ENCODE data around the gene CEP290.

The CEP290 gene

GRCh38 chr12:88083634-88084033 lies 58.3 kb downstream of the CEP290 start:
- Histone ChIP-seq H3K27ac (ENCODE audit: low read depth, low read length) (no peak overlapping the region), H3K4me3 (ENCODE audit: low read depth in 1 of 2, low read length in 2 of 2) (no peak overlapping the region), H3K27me3 (ENCODE audit: control insufficient read depth in 1 of 2, insufficient read depth in 2 of 2, low read length in 2 of 2) (no peaks in the 10 kb centered on the region), H3K36me3 (ENCODE audit: insufficient read depth, low read length) (peaks cover 14% of the 10 kb centered on the region), H3K4me1 (ENCODE audit: insufficient read depth, low read length) (no peaks in the 10 kb centered on the region), H3K9me3 (ENCODE audit: low read length) (no peaks in the 10 kb centered on the region), H3K9ac (ENCODE audit: low read length) (no peak overlapping the region)

DNA sequence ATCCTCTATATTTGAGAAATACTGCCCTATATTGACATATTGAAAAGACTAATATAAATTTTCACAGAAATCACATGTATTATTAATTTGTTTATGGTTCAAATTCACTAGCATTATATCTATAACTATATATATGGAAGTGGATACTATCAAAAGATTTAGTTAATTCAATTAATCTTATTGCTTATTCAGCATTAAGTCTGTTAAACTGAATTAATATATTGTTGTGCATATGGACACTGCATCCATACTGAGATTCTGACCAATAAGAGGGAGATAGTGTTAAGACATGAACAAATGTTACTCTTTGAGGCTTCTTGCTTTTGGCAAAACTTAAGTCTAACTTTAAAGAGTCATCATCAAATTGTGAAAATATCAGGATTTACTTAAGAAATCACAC lies 60.6 kb downstream of the CEP290 start:
- no peak overlapping the region for H3K4me3 ChIP-seq (ENCODE audit: low read depth in 1 of 2, low read length in 2 of 2)
- no peaks in the 10 kb centered on the region for H3K27me3 ChIP-seq (ENCODE audit: control insufficient read depth in 1 of 2, insufficient read depth in 2 of 2, low read length in 2 of 2)
- H3K27ac ChIP-seq (ENCODE audit: low read depth, low read length): no peak overlapping the region
- no peaks in the 10 kb centered on the region for H3K4me1 ChIP-seq (ENCODE audit: insufficient read depth, low read length)
- no peaks in the 10 kb centered on the region for H3K9me3 ChIP-seq (ENCODE audit: low read length)
- peaks cover 12% of the 10 kb centered on the region for H3K36me3 ChIP-seq (ENCODE audit: insufficient read depth, low read length)
- H3K9ac ChIP-seq (ENCODE audit: low read length): no peak overlapping the region

DNA sequence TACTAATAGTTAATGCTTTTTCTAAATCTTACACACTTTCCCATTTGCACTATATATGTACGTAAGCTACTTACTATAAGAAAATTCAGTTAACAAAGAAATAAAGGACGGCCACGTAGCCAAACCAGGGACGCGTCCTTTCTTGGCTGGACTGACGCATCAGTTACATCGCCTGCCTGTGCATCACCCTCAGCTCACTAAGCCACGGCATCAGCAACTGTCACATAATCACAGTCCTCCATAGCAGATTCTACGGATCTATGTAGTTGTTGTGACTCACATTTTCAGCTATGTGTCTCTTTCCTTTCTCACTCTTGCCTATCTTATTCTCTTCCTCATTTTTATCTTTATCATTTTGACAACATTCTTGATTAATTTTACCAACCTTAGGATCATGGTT lies 74.6 kb downstream of the CEP290 start:
- no peaks in the 10 kb centered on the region for H3K4me1 ChIP-seq (ENCODE audit: insufficient read depth, low read length)
- no peaks in the 10 kb centered on the region for H3K9me3 ChIP-seq (ENCODE audit: low read length)
- H3K4me3 ChIP-seq (ENCODE audit: low read depth in 1 of 2, low read length in 2 of 2): no peak overlapping the region
- no peaks in the 10 kb centered on the region for H3K27me3 ChIP-seq (ENCODE audit: control insufficient read depth in 1 of 2, insufficient read depth in 2 of 2, low read length in 2 of 2)
- peaks cover 8% of the 10 kb centered on the region for H3K36me3 ChIP-seq (ENCODE audit: insufficient read depth, low read length)
- H3K27ac ChIP-seq (ENCODE audit: low read depth, low read length): no peak overlapping the region
- H3K9ac ChIP-seq (ENCODE audit: low read length): no peak overlapping the region

DNA sequence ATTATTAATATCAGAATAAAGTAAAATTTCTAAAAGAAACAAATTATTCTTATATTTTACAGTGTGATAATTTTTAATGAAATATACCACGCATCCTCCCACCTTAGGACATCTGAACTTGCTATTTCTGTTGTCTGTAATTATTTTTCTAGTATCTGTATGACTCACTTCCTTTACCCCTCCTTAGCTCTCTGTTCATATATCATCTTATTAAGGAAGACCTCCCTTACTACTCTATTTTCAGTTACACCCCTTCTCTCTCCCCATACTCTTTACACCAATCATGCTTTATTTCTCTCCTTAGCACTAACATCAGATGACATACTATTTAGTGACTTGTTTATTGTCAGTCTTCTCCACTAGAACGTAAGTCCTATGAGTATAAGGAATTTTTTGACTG lies 78.5 kb downstream of the CEP290 start:
- Histone ChIP-seq H3K27me3 (ENCODE audit: control insufficient read depth in 1 of 2, insufficient read depth in 2 of 2, low read length in 2 of 2) (no peaks in the 10 kb centered on the region), H3K4me3 (ENCODE audit: low read depth in 1 of 2, low read length in 2 of 2) (no peak overlapping the region), H3K9ac (ENCODE audit: low read length) (no peak overlapping the region), H3K27ac (ENCODE audit: low read depth, low read length) (no peak overlapping the region), H3K9me3 (ENCODE audit: low read length) (no peaks in the 10 kb centered on the region), H3K36me3 (ENCODE audit: insufficient read depth, low read length) (no peaks in the 10 kb centered on the region), H3K4me1 (ENCODE audit: insufficient read depth, low read length) (peaks cover under 1% of the 10 kb centered on the region)

- Histone ChIP-seq H3K4me3 (ENCODE audit: low read depth in 1 of 2, low read length in 2 of 2) (no peak overlapping the region), H3K27ac (ENCODE audit: low read depth, low read length) (no peak overlapping the region), H3K9me3 (ENCODE audit: low read length) (no peaks in the 10 kb centered on the region), H3K36me3 (ENCODE audit: insufficient read depth, low read length) (no peaks in the 10 kb centered on the region), H3K4me1 (ENCODE audit: insufficient read depth, low read length) (peaks cover 7% of the 10 kb centered on the region), H3K9ac (ENCODE audit: low read length) (no peak overlapping the region), H3K27me3 (ENCODE audit: control insufficient read depth in 1 of 2, insufficient read depth in 2 of 2, low read length in 2 of 2) (no peaks in the 10 kb centered on the region)
Observed at GRCh38 chr12:88062474-88062873, 79.4 kb downstream of the CEP290 start.

DNA sequence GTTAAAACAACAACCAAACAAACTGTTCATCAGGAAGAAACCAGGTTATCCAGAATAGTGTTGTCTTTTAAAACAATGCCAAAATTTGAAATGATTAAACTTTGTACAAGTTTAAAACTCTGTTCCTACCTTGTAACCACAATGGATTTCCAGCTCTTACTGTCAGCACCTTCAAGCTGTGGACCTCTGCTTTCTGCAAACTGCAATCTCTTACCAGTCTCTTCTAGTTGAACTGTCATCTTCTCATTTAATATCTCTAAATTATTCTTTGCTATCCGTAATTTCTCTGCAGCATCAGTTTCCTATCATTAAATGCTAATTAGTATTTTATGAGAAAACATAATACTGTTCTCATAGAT lies 83.2 kb downstream of the CEP290 start:
- H3K9ac ChIP-seq (ENCODE audit: low read length): no peak overlapping the region
- H3K27ac ChIP-seq (ENCODE audit: low read depth, low read length): no peak overlapping the region
- no peak overlapping the region for H3K4me3 ChIP-seq (ENCODE audit: low read depth in 1 of 2, low read length in 2 of 2)
- no peaks in the 10 kb centered on the region for H3K9me3 ChIP-seq (ENCODE audit: low read length)
- H3K36me3 ChIP-seq (ENCODE audit: insufficient read depth, low read length): no peaks in the 10 kb centered on the region
- peaks cover 7% of the 10 kb centered on the region for H3K4me1 ChIP-seq (ENCODE audit: insufficient read depth, low read length)
- no peaks in the 10 kb centered on the region for H3K27me3 ChIP-seq (ENCODE audit: control insufficient read depth in 1 of 2, insufficient read depth in 2 of 2, low read length in 2 of 2)

DNA sequence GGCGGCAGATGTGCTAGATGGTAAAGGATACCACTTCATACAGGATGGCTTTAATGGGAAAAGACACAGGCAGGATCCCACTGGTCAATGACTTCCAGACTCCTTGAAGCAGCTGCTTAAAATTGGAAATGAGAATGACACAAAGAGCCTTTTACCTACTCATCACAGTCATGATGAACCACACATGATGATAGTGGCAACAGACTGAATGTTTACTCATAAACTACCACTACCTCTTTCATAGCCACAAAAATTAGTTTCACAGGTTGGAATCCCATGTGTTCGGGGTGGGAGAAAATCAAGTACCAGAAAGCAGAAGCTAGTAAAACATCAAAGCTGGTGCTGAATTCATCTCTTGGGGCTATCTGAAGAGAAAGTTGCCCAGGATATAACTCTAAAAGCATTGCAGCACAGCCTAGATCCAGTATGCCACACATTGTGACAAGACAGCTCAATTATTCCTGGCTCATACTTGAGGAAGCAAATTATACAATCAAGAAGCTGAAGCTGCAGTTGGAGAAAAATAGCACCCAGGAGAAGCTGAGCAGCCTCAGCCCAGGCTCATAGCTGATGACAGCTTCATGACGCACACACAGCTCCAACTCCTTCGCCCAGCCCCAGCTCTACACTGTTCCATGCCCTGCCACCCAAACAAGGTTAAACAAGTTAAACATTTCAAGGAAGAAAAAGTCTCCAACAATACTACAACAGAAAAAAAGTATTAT lies 83.7 kb downstream of the CEP290 start:
- Histone ChIP-seq H3K36me3 (ENCODE audit: insufficient read depth, low read length) (peaks cover under 1% of the 10 kb centered on the region), H3K9me3 (ENCODE audit: low read length) (no peaks in the 10 kb centered on the region), H3K4me3 (ENCODE audit: low read depth in 1 of 2, low read length in 2 of 2) (no peak overlapping the region), H3K4me1 (ENCODE audit: insufficient read depth, low read length) (peaks cover 7% of the 10 kb centered on the region), H3K9ac (ENCODE audit: low read length) (no peak overlapping the region), H3K27ac (ENCODE audit: low read depth, low read length) (peak overlapping the region; percentile 27), H3K27me3 (ENCODE audit: control insufficient read depth in 1 of 2, insufficient read depth in 2 of 2, low read length in 2 of 2) (no peaks in the 10 kb centered on the region)

DNA sequence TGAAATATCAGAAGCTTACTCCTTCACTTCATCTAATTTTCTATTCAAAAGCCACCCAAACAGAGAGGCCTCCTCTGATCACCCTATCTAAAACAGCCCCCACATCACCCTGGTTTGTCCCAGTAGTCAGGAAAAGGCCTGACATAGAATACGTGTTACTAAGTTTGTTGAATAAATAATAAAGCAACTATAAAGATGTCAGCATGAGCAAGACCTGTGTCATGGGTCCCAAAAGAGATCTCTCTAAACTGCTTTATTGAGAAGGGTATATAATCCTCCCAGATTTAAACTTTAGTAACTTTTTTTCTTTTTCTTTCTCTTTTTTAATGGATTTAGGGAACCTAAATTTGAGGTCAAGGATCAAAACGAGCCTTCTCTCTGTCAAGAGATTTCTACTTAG lies 85.3 kb downstream of the CEP290 start:
- peaks cover 7% of the 10 kb centered on the region for H3K36me3 ChIP-seq (ENCODE audit: insufficient read depth, low read length)
- H3K9ac ChIP-seq (ENCODE audit: low read length): no peak overlapping the region
- no peak overlapping the region for H3K27ac ChIP-seq (ENCODE audit: low read depth, low read length)
- no peaks in the 10 kb centered on the region for H3K27me3 ChIP-seq (ENCODE audit: control insufficient read depth in 1 of 2, insufficient read depth in 2 of 2, low read length in 2 of 2)
- no peak overlapping the region for H3K4me3 ChIP-seq (ENCODE audit: low read depth in 1 of 2, low read length in 2 of 2)
- H3K4me1 ChIP-seq (ENCODE audit: insufficient read depth, low read length): peaks cover 7% of the 10 kb centered on the region
- H3K9me3 ChIP-seq (ENCODE audit: low read length): no peaks in the 10 kb centered on the region

GRCh38 chr12:88052686-88053085 lies 89.2 kb downstream of the CEP290 start:
- H3K36me3 ChIP-seq (ENCODE audit: insufficient read depth, low read length): peaks cover 13% of the 10 kb centered on the region

GRCh38 chr12:88044035-88044434 lies 97.9 kb downstream of the CEP290 start:
- H3K4me3 ChIP-seq (ENCODE audit: low read depth in 1 of 2, low read length in 2 of 2): no peak overlapping the region
- peaks cover 5% of the 10 kb centered on the region for H3K4me1 ChIP-seq (ENCODE audit: insufficient read depth, low read length)
- no peak overlapping the region for H3K27ac ChIP-seq (ENCODE audit: low read depth, low read length)
- H3K9ac ChIP-seq (ENCODE audit: low read length): no peak overlapping the region
- H3K27me3 ChIP-seq (ENCODE audit: control insufficient read depth in 1 of 2, insufficient read depth in 2 of 2, low read length in 2 of 2): no peaks in the 10 kb centered on the region
- no peaks in the 10 kb centered on the region for H3K9me3 ChIP-seq (ENCODE audit: low read length)
- H3K36me3 ChIP-seq (ENCODE audit: insufficient read depth, low read length): peaks cover 35% of the 10 kb centered on the region

More at GRCh38 chr12:88052686-88053085, 89.2 kb downstream of the CEP290 start:
- no peaks in the 10 kb centered on the region for H3K27me3 ChIP-seq (ENCODE audit: control insufficient read depth in 1 of 2, insufficient read depth in 2 of 2, low read length in 2 of 2)
- no peaks in the 10 kb centered on the region for H3K9me3 ChIP-seq (ENCODE audit: low read length)
- H3K27ac ChIP-seq (ENCODE audit: low read depth, low read length): no peak overlapping the region
- H3K9ac ChIP-seq (ENCODE audit: low read length): no peak overlapping the region
- no peak overlapping the region for H3K4me3 ChIP-seq (ENCODE audit: low read depth in 1 of 2, low read length in 2 of 2)
- H3K4me1 ChIP-seq (ENCODE audit: insufficient read depth, low read length): peaks cover under 1% of the 10 kb centered on the region

GRCh38 chr12:88037770-88038169 lies 104.1 kb downstream of the CEP290 start:
- Histone ChIP-seq H3K4me3 (ENCODE audit: low read depth in 1 of 2, low read length in 2 of 2) (no peak overlapping the region), H3K4me1 (ENCODE audit: insufficient read depth, low read length) (peaks cover 23% of the 10 kb centered on the region), H3K9me3 (ENCODE audit: low read length) (no peaks in the 10 kb centered on the region), H3K27me3 (ENCODE audit: control insufficient read depth in 1 of 2, insufficient read depth in 2 of 2, low read length in 2 of 2) (no peaks in the 10 kb centered on the region), H3K36me3 (ENCODE audit: insufficient read depth, low read length) (no peaks in the 10 kb centered on the region), H3K27ac (ENCODE audit: low read depth, low read length) (no peak overlapping the region), H3K9ac (ENCODE audit: low read length) (no peak overlapping the region)

GRCh38 chr12:88036353-88036965 lies 105.4 kb downstream of the CEP290 start:
- H3K4me1 ChIP-seq (ENCODE audit: insufficient read depth, low read length): peaks cover 23% of the 10 kb centered on the region

More at GRCh38 chr12:88036353-88036965, 105.4 kb downstream of the CEP290 start:
- Histone ChIP-seq H3K4me3 (ENCODE audit: low read depth in 1 of 2, low read length in 2 of 2) (peak overlapping the region; percentile 83 to 84), H3K9me3 (ENCODE audit: low read length) (no peaks in the 10 kb centered on the region), H3K36me3 (ENCODE audit: insufficient read depth, low read length) (no peaks in the 10 kb centered on the region), H3K9ac (ENCODE audit: low read length) (peak overlapping the region; percentile 88), H3K27ac (ENCODE audit: low read depth, low read length) (no peak overlapping the region), H3K27me3 (ENCODE audit: control insufficient read depth in 1 of 2, insufficient read depth in 2 of 2, low read length in 2 of 2) (no peaks in the 10 kb centered on the region)
